Measurements from ENCODE around the gene ZNF71. TPM values are rescaled to one million over a fixed set of nuclear protein-coding genes. Genes with fewer than 3 reads are reported as not detected.

Gene ZNF71
- total RNA-seq, 2 experiments from 2014 or later = 4.4 to 5.3 TPM

DNA sequence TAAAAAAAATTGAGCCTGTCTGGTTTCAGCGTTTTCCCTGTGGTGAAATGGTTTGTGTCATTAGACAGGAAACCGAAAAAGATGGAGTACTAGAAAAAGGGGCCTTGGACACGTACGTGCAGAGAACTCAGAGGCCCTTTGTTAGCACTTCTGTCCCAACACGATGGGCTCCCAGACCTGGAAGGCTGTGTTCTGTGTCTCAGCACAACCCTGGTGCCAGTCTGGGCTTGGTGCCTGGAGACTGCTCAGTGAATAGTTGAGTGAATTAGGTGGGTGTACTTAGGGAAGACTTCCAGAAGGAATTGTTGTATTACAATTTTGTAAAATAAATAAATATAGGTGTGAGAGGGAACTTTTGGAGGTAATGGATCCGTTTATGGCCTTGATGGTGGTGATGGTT lies 8.7 kb downstream of the ZNF71 start:
- no peak overlapping the region for H3K27ac Mint-ChIP-seq
- ChIA-PET POLR2A (no interaction called here), CTCF (no interaction called here)
- no peak overlapping the region for H3K4me3 Mint-ChIP-seq
- ATAC-seq (no peak), DNase-seq (no peak)
- H3K27me3 Mint-ChIP-seq = no peaks in the 10 kb centered on the region
- H3K36me3 Mint-ChIP-seq (ENCODE audit: low read depth) = peaks cover 84% of the 10 kb centered on the region
- TF ChIP-seq CTCF (IDR thresholded peaks at IDR 0.05) = no peak
- intact Hi-C loops (cut with micrococcal nuclease) = no loop called here
- peaks cover 59% of the 10 kb centered on the region for H3K9me3 Mint-ChIP-seq
- H3K4me1 Mint-ChIP-seq (ENCODE audit: low read depth) = peaks cover 4% of the 10 kb centered on the region

DNA sequence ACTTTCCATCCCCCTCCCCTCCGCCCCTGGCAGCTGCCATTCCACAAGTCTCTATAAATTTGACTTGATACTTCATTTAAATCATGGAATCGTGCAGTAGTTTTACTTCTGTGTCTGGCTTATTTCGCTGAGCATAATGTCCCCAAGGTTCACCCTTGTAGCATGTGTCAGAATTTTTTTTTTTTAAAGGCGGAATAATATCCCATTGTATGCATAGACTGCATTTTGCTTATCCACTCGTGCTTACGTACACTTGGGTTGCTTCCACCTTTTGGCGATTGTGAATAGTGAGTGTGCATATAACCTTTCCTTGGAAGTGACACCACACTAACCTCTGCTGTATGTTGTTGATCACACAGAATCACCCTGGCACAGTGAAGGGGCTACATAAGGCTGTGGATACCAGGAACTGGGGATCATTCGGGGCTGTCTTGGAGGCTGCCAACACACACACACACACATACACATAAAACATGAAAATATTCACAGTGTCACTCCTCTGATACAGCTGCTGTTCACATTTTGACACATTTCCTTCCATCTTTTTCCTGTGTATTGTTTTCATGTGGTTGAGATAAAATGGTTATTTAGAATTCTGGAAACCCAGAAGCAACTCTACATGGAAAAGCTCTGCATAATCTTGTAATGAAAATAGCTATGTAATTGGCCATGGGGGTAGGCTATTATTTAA lies 13.3 kb downstream of the ZNF71 start:
- H3K27ac Mint-ChIP-seq = no peak overlapping the region
- ChIA-PET POLR2A (no interaction called here), CTCF (no interaction called here)
- peaks cover 87% of the 10 kb centered on the region for H3K36me3 Mint-ChIP-seq (ENCODE audit: low read depth)
- DNase-seq (no peak), ATAC-seq (no peak)
- H3K9me3 Mint-ChIP-seq = peaks cover 71% of the 10 kb centered on the region
- no peak for TF ChIP-seq CTCF (IDR thresholded peaks at IDR 0.05)
- no peak overlapping the region for H3K4me3 Mint-ChIP-seq
- intact Hi-C loops (cut with micrococcal nuclease) = no loop called here
- H3K27me3 Mint-ChIP-seq = no peaks in the 10 kb centered on the region
- no peaks in the 10 kb centered on the region for H3K4me1 Mint-ChIP-seq (ENCODE audit: low read depth)

DNA sequence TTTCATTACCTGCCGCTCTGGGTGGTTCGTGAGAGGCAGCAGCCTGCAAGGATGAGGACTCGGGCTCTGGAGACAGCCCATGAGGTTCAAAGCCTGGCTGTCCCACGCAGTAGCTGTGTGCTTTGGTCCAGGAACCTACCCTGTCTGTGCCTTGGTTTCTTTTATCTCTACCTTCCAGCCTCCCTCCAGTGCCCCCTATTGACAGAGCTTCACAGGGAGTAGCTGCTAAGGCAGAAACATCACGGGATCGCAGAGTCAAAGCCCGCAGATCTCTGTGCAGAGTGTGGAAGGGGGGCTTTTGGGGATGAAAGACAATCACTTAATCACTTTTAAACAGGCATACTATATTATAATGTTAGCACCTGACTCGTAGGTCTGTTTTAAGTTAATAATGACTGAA lies 16.2 kb downstream of the ZNF71 start:
- no peaks in the 10 kb centered on the region for H3K4me1 Mint-ChIP-seq (ENCODE audit: low read depth)
- ChIA-PET POLR2A (no interaction called here), CTCF (no interaction called here)
- no peak for ATAC-seq
- no peak overlapping the region for H3K4me3 Mint-ChIP-seq
- peaks cover 80% of the 10 kb centered on the region for H3K9me3 Mint-ChIP-seq
- no peaks in the 10 kb centered on the region for H3K27me3 Mint-ChIP-seq
- no peak for DNase-seq
- no peak for TF ChIP-seq CTCF (IDR thresholded peaks at IDR 0.05)
- H3K36me3 Mint-ChIP-seq (ENCODE audit: low read depth) = peaks cover 93% of the 10 kb centered on the region
- intact Hi-C loops (cut with micrococcal nuclease) = no loop called here
- no peak overlapping the region for H3K27ac Mint-ChIP-seq

DNA sequence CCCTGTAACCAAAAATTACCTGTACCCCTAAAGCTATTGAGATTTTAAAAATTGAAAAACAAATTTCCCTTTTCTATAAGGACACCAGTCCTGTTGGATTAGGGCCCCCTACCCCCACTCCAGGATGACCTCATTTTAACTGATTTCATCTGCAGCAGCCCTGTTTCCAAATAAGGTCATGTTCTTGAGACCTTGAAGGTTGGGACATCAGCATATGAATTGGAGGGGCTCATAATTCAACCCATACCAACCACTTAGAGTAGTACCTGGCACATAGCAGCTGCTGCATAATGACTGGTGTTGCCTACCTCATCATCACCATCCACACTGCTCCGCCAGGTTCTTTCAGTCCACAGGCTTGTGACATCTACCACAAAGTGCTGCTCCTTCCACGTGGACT lies 17.6 kb downstream of the ZNF71 start:
- Mint-ChIP-seq H3K4me1 (ENCODE audit: low read depth) (no peaks in the 10 kb centered on the region), H3K27ac (no peak overlapping the region), H3K4me3 (no peak overlapping the region), H3K36me3 (ENCODE audit: low read depth) (peaks cover 95% of the 10 kb centered on the region), H3K9me3 (peaks cover 83% of the 10 kb centered on the region), H3K27me3 (no peaks in the 10 kb centered on the region)
- POLR2A ChIA-PET = no interaction called here
- no peak for DNase-seq
- intact Hi-C loops (cut with micrococcal nuclease) = no loop called here
- no peak for TF ChIP-seq CTCF (IDR thresholded peaks at IDR 0.05)
- no peak for ATAC-seq
- CTCF ChIA-PET = no interaction called here

DNA sequence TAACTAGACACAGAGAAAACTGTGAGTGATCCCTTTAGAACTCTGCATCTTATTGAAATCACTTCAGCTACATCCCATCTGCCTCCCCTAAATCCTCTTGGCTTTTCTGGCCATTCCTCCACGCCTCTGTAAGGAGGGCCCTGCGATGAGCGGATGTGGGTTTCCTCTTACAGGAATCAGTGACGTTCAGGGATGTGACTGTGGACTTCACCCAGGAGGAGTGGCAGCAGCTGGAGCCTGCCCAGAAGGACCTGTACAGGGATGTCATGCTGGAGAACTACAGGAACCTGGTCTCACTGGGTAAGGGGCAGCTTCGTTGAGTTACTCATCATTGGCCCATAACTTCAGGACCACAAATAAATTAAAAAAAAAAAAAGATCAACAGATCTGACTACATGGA lies 18.5 kb downstream of the ZNF71 start:
- Mint-ChIP-seq H3K27ac (no peak overlapping the region), H3K27me3 (no peaks in the 10 kb centered on the region), H3K4me3 (no peak overlapping the region), H3K9me3 (peaks cover 83% of the 10 kb centered on the region), H3K36me3 (ENCODE audit: low read depth) (peaks cover 95% of the 10 kb centered on the region), H3K4me1 (ENCODE audit: low read depth) (no peaks in the 10 kb centered on the region)
- ChIA-PET CTCF (no interaction called here), POLR2A (interaction anchor here (0.8 kb wide), 1 partner anchor 58 kb away, joined by 3 read pairs; the partner anchor contains the start of gene ZNF835)
- no peak for DNase-seq
- intact Hi-C loops (cut with micrococcal nuclease) = no loop called here
- no peak for TF ChIP-seq CTCF (IDR thresholded peaks at IDR 0.05)
- no peak for ATAC-seq
